SK-N-SH treated with all-trans-retinoic acid at 6 μM for 48 hours (cell line): ENCODE measurements around the gene SLC35F3.

Experiments
- ATAC-seq: fragments of 200-7000 bp; cut with Tn5 transposase; 3 replicates; pipeline ENCODE4 v1.9.1; 2020; ENCODE audit warnings: mild to moderate bottlenecking, moderate library complexity
- ARNTL ChIP-seq: fragments of 450-650 bp; formaldehyde crosslinking; IDR thresholded peaks from 2 replicates; pipeline ENCODE4 v1.5.0; 2020; ENCODE audit warnings: low read depth, mild to moderate bottlenecking, moderate library complexity, borderline replicate concordance
- BACH2 ChIP-seq: fragments of 250-450 bp; sonication (Bioruptor Pico); IDR thresholded peaks from 2 replicates; pipeline ENCODE4 v1.9.0; 2021; ENCODE audit warnings: mild to moderate bottlenecking, borderline replicate concordance
- CSDC2 ChIP-seq: fragments of 250-450 bp; sonication (Bioruptor Pico); IDR thresholded peaks from 2 replicates; pipeline ENCODE4 v1.5.0; 2020; ENCODE audit warnings: mild to moderate bottlenecking, moderate library complexity
- ESRRG ChIP-seq: fragments of 250-450 bp; sonication (Bioruptor Pico); IDR thresholded peaks from 2 replicates; pipeline ENCODE4 v1.6.1; 2021; ENCODE audit warnings: mild to moderate bottlenecking
- ISL1 ChIP-seq: fragments of 250-450 bp; sonication (Bioruptor Pico); IDR thresholded peaks from 2 replicates; pipeline ENCODE4 v2.1.2; 2022; ENCODE audit warnings: mild to moderate bottlenecking, moderate library complexity
- PPARA ChIP-seq: fragments of 250-450 bp; sonication (Bioruptor Pico); IDR thresholded peaks from 2 replicates; pipeline ENCODE4 v1.5.0; 2020; ENCODE audit warnings: mild to moderate bottlenecking, borderline replicate concordance
- RARB ChIP-seq: fragments of 250-450 bp; sonication (Bioruptor Pico); IDR thresholded peaks from 2 replicates; pipeline ENCODE4 v1.8.0; 2021; ENCODE audit warnings: mild to moderate bottlenecking, moderate library complexity
- SNAI2 ChIP-seq: fragments of 250-450 bp; sonication (Bioruptor Pico); IDR thresholded peaks from 2 replicates; pipeline ENCODE4 v1.5.0; 2020; ENCODE audit warnings: mild to moderate bottlenecking, moderate library complexity
- TCF4 ChIP-seq: fragments of 250-450 bp; sonication (Bioruptor Pico); IDR thresholded peaks from 2 replicates; pipeline ENCODE4 v1.8.0; 2021; ENCODE audit warnings: mild to moderate bottlenecking, moderate library complexity, borderline replicate concordance
- TOX ChIP-seq: fragments of 250-450 bp; sonication (Bioruptor Pico); IDR thresholded peaks from 2 replicates; pipeline ENCODE4 v1.8.0; 2021; ENCODE audit warnings: mild to moderate bottlenecking, moderate library complexity, borderline replicate concordance
- ZC3H10 ChIP-seq: fragments of 250-450 bp; sonication (Bioruptor Pico); IDR thresholded peaks from 2 replicates; pipeline ENCODE4 v1.5.1; 2021; ENCODE audit warnings: mild to moderate bottlenecking, moderate library complexity
- ZFP3 ChIP-seq: fragments of 250-450 bp; sonication (Bioruptor Pico); IDR thresholded peaks from 2 replicates; pipeline ENCODE4 v1.5.0; 2020; ENCODE audit warnings: mild to moderate bottlenecking, moderate library complexity
- ZFP30 ChIP-seq: fragments of 450-650 bp; formaldehyde crosslinking; IDR thresholded peaks from 2 replicates; pipeline ENCODE4 v1.5.0; 2022; ENCODE audit warnings: mild to moderate bottlenecking, moderate library complexity
- ZNF70 ChIP-seq: fragments of 450-650 bp; formaldehyde crosslinking; IDR thresholded peaks from 2 replicates; pipeline ENCODE4 v1.5.0; 2020; ENCODE audit warnings: mild to moderate bottlenecking, moderate library complexity
- ZNF8 ChIP-seq: fragments of 450-650 bp; formaldehyde crosslinking; IDR thresholded peaks from 2 replicates; pipeline ENCODE4 v1.5.0; 2020; ENCODE audit warnings: mild to moderate bottlenecking, moderate library complexity
- TF ChIP-seq, protein P1 (sequence below): fragments of 250-450 bp; sonication (Bioruptor Pico); IDR thresholded peaks from 2 replicates; pipeline ENCODE4 v1.5.1; 2020; ENCODE audit warnings: low read depth, mild to moderate bottlenecking, moderate library complexity
- TF ChIP-seq, protein P2 (sequence below): fragments of 250-450 bp; sonication (Bioruptor Pico); IDR thresholded peaks from 2 replicates; pipeline ENCODE4 v1.8.0; 2020; ENCODE audit warnings: mild to moderate bottlenecking, moderate library complexity, borderline replicate concordance
- TF ChIP-seq, protein P3 (sequence below): fragments of 250-450 bp; sonication (Bioruptor Pico); IDR thresholded peaks from 2 replicates; pipeline ENCODE4 v1.5.1; 2021; ENCODE audit warnings: mild to moderate bottlenecking, moderate library complexity
- TF ChIP-seq, protein P4 (sequence below): fragments of 250-450 bp; sonication (Bioruptor Pico); IDR thresholded peaks from 2 replicates; pipeline ENCODE4 v1.5.0; 2020; ENCODE audit warnings: mild to moderate bottlenecking, moderate library complexity

SLC35F3 gene

GRCh38 chr1:234169161-234169849 is 264.8 kb downstream of the SLC35F3 start:
- TF ChIP-seq RARB (CRISPR knock-in tag) = no peak
- TF ChIP-seq, protein P1, sequence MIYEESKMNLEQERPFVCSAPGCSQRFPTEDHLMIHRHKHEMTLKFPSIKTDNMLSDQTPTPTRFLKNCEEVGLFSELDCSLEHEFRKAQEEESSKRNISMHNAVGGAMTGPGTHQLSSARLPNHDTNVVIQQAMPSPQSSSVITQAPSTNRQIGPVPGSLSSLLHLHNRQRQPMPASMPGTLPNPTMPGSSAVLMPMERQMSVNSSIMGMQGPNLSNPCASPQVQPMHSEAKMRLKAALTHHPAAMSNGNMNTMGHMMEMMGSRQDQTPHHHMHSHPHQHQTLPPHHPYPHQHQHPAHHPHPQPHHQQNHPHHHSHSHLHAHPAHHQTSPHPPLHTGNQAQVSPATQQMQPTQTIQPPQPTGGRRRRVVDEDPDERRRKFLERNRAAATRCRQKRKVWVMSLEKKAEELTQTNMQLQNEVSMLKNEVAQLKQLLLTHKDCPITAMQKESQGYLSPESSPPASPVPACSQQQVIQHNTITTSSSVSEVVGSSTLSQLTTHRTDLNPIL = no peak
- TF ChIP-seq ZFP3 = no peak
- TF ChIP-seq ZNF8 (CRISPR knock-in tag) = no peak
- no peak for TF ChIP-seq TOX (CRISPR knock-in tag)
- no peak for TF ChIP-seq ARNTL
- no peak for TF ChIP-seq ZFP30 (CRISPR knock-in tag)
- TF ChIP-seq, protein P2, sequence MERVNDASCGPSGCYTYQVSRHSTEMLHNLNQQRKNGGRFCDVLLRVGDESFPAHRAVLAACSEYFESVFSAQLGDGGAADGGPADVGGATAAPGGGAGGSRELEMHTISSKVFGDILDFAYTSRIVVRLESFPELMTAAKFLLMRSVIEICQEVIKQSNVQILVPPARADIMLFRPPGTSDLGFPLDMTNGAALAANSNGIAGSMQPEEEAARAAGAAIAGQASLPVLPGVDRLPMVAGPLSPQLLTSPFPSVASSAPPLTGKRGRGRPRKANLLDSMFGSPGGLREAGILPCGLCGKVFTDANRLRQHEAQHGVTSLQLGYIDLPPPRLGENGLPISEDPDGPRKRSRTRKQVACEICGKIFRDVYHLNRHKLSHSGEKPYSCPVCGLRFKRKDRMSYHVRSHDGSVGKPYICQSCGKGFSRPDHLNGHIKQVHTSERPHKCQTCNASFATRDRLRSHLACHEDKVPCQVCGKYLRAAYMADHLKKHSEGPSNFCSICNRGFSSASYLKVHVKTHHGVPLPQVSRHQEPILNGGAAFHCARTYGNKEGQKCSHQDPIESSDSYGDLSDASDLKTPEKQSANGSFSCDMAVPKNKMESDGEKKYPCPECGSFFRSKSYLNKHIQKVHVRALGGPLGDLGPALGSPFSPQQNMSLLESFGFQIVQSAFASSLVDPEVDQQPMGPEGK (CRISPR knock-in tag) = no peak
- TF ChIP-seq BACH2 (CRISPR knock-in tag) = no peak
- TF ChIP-seq, protein P3, sequence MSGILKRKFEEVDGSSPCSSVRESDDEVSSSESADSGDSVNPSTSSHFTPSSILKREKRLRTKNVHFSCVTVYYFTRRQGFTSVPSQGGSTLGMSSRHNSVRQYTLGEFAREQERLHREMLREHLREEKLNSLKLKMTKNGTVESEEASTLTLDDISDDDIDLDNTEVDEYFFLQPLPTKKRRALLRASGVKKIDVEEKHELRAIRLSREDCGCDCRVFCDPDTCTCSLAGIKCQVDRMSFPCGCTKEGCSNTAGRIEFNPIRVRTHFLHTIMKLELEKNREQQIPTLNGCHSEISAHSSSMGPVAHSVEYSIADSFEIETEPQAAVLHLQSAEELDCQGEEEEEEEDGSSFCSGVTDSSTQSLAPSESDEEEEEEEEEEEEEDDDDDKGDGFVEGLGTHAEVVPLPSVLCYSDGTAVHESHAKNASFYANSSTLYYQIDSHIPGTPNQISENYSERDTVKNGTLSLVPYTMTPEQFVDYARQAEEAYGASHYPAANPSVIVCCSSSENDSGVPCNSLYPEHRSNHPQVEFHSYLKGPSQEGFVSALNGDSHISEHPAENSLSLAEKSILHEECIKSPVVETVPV (CRISPR knock-in tag) = no peak
- TF ChIP-seq TCF4 = no peak
- ATAC-seq = no peak

- no peak for ATAC-seq
- TF ChIP-seq ZC3H10 (no peak), ISL1 (CRISPR knock-in tag) (no peak), PPARA (CRISPR knock-in tag) (no peak), ZNF70 (CRISPR knock-in tag) (no peak)
- TF ChIP-seq, protein P4, sequence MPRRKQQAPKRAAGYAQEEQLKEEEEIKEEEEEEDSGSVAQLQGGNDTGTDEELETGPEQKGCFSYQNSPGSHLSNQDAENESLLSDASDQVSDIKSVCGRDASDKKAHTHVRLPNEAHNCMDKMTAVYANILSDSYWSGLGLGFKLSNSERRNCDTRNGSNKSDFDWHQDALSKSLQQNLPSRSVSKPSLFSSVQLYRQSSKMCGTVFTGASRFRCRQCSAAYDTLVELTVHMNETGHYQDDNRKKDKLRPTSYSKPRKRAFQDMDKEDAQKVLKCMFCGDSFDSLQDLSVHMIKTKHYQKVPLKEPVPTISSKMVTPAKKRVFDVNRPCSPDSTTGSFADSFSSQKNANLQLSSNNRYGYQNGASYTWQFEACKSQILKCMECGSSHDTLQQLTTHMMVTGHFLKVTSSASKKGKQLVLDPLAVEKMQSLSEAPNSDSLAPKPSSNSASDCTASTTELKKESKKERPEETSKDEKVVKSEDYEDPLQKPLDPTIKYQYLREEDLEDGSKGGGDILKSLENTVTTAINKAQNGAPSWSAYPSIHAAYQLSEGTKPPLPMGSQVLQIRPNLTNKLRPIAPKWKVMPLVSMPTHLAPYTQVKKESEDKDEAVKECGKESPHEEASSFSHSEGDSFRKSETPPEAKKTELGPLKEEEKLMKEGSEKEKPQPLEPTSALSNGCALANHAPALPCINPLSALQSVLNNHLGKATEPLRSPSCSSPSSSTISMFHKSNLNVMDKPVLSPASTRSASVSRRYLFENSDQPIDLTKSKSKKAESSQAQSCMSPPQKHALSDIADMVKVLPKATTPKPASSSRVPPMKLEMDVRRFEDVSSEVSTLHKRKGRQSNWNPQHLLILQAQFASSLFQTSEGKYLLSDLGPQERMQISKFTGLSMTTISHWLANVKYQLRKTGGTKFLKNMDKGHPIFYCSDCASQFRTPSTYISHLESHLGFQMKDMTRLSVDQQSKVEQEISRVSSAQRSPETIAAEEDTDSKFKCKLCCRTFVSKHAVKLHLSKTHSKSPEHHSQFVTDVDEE = no peak
- TF ChIP-seq, protein P3 (CRISPR knock-in tag) = no peak
Measured at GRCh38 chr1:234170067-234170466, 265.6 kb downstream of the SLC35F3 start.

DNA sequence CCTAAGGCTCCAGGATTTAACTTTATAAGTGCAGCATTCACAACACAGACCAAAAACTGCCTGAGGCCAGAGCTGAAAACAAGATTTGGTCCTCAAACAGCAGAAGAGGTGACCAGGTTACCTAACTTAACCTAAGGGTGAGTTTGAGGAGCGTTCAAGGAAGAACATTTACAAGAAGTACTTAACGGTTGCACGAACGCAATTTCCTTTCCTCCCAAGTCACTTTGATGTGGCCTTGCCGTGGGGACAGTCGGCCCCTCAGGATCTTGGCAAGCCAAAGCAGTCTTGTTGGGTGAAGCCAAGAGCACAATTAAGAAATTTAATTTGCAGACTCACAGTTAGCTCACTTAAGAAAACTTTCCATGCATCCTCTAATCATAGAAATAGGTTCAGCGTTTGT is 266.1 kb downstream of the SLC35F3 start:
- ATAC-seq = no peak
- TF ChIP-seq, protein P4 = no peak
- no peak for TF ChIP-seq TCF4
- no peak for TF ChIP-seq SNAI2
- TF ChIP-seq ZNF70 (CRISPR knock-in tag) = no peak
- TF ChIP-seq BACH2 (CRISPR knock-in tag) = no peak
- TF ChIP-seq ESRRG (CRISPR knock-in tag) = no peak
- no peak for TF ChIP-seq ZC3H10
- TF ChIP-seq, protein P2 (CRISPR knock-in tag) = no peak
- no peak for TF ChIP-seq ZFP3
- TF ChIP-seq, protein P1 = no peak
- TF ChIP-seq, protein P3 (CRISPR knock-in tag) = no peak
- no peak for TF ChIP-seq CSDC2 (CRISPR knock-in tag)
- TF ChIP-seq ZNF8 (CRISPR knock-in tag) = no peak
- TF ChIP-seq ISL1 (CRISPR knock-in tag) = no peak
- TF ChIP-seq PPARA (CRISPR knock-in tag) = no peak
